ENCODE measurements around the gene ARID1A. TPM values are rescaled to one million over a fixed set of nuclear protein-coding genes. Genes with fewer than 3 reads are reported as not detected.

ARID1A gene
- total and polyA plus RNA-seq, 9 of the 15 experiments (the other 6 are each of a cell fraction or from before 2014, with no cell fraction given) = 8.3 to 88.3 (median 22.5) TPM

DNA sequence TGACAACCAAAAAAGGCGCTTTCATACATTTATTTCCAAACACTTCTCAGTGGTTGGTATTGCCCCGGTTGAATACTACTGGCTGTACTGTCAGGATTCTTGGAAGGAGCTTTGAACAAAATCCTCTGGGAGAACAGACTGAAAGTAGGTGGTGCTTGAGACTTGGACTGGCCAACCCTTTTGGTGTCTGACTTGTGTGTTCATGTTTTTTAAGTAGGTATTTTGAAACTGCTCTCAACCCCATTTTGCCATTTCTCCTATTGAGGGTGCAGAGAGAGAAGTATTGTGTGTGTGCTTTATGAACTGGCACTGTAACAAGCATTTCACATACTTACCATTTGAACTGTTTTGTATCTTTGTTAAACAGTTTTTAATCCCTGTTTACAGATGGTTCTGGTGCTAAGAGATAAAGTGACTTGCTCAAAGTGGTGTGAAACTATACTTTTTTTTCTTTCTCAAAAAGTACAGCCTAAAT lies 21.2 kb downstream of the ARID1A start (continued):
- TF ChIP-seq, protein P1, sequence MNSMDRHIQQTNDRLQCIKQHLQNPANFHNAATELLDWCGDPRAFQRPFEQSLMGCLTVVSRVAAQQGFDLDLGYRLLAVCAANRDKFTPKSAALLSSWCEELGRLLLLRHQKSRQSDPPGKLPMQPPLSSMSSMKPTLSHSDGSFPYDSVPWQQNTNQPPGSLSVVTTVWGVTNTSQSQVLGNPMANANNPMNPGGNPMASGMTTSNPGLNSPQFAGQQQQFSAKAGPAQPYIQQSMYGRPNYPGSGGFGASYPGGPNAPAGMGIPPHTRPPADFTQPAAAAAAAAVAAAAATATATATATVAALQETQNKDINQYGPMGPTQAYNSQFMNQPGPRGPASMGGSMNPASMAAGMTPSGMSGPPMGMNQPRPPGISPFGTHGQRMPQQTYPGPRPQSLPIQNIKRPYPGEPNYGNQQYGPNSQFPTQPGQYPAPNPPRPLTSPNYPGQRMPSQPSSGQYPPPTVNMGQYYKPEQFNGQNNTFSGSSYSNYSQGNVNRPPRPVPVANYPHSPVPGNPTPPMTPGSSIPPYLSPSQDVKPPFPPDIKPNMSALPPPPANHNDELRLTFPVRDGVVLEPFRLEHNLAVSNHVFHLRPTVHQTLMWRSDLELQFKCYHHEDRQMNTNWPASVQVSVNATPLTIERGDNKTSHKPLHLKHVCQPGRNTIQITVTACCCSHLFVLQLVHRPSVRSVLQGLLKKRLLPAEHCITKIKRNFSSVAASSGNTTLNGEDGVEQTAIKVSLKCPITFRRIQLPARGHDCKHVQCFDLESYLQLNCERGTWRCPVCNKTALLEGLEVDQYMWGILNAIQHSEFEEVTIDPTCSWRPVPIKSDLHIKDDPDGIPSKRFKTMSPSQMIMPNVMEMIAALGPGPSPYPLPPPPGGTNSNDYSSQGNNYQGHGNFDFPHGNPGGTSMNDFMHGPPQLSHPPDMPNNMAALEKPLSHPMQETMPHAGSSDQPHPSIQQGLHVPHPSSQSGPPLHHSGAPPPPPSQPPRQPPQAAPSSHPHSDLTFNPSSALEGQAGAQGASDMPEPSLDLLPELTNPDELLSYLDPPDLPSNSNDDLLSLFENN (IDR thresholded peaks at IDR 0.05; ENCODE audit: low read depth in 2 of 2, low read length in 2 of 2) = peak in 1 of 2 experiments; percentile 74; a peak in 1 of 4 replicates
- TF ChIP-seq PML (IDR thresholded peaks at IDR 0.05; ENCODE audit: low read length) (peak; percentile 83), FOXM1 (IDR thresholded peaks at IDR 0.05; ENCODE audit: low read depth) (peak; percentile 74; the same call in 1 of the 2 replicates), FOXM1 (CRISPR knock-in tag; IDR thresholded peaks at IDR 0.05; ENCODE audit: low read depth) (no peak), GATA2 (CRISPR knock-in tag; IDR thresholded peaks at IDR 0.05) (peak; percentile 62; the same call in 1 of the 2 replicates), NFIC (IDR thresholded peaks at IDR 0.05) (peak; percentile 56), STAT5A (IDR thresholded peaks at IDR 0.05; ENCODE audit: borderline replicate concordance, low read length) (peak; percentile 74), TCF3 (CRISPR knock-in tag; IDR thresholded peaks at IDR 0.05) (peak; percentile 93), ELF1 (tag; IDR thresholded peaks at IDR 0.05) (no peak), SMARCE1 (IDR thresholded peaks at IDR 0.05) (peak; percentile 59; the same call in 1 of the 2 replicates), SMARCC2 (IDR thresholded peaks at IDR 0.05; ENCODE audit: low read depth) (0 out of 2 replicates have a peak, but pooled peaks have one; percentile 33), STAT5B (CRISPR knock-in tag; IDR thresholded peaks at IDR 0.05) (no peak), TEAD4 (IDR thresholded peaks at IDR 0.05; ENCODE audit: low read length) (peak; percentile 91), TEAD4 (CRISPR knock-in tag; IDR thresholded peaks at IDR 0.05; ENCODE audit: borderline replicate concordance) (no peak)
- TF ChIP-seq, protein P2, sequence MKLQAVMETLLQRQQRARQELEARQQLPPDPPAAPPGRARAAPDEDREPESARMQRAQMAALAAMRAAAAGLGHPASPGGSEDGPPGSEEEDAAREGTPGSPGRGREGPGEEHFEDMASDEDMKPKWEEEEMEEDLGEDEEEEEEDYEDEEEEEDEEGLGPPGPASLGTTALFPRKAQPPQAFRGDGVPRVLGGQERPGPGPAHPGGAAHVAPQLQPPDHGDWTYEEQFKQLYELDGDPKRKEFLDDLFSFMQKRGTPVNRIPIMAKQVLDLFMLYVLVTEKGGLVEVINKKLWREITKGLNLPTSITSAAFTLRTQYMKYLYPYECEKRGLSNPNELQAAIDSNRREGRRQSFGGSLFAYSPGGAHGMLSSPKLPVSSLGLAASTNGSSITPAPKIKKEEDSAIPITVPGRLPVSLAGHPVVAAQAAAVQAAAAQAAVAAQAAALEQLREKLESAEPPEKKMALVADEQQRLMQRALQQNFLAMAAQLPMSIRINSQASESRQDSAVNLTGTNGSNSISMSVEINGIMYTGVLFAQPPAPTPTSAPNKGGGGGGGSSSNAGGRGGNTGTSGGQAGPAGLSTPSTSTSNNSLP (IDR thresholded peaks at IDR 0.05; ENCODE audit: borderline replicate concordance, low read depth, low read length) = 0 out of 2 replicates have a peak, but pooled peaks have one; percentile 18
- TF ChIP-seq, protein P3, sequence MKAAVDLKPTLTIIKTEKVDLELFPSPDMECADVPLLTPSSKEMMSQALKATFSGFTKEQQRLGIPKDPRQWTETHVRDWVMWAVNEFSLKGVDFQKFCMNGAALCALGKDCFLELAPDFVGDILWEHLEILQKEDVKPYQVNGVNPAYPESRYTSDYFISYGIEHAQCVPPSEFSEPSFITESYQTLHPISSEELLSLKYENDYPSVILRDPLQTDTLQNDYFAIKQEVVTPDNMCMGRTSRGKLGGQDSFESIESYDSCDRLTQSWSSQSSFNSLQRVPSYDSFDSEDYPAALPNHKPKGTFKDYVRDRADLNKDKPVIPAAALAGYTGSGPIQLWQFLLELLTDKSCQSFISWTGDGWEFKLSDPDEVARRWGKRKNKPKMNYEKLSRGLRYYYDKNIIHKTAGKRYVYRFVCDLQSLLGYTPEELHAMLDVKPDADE (conservative IDR thresholded peaks at IDR 0.05; ENCODE audit: control insufficient read depth, low read depth, low read length) = no peak
- TF ChIP-seq, protein P4, sequence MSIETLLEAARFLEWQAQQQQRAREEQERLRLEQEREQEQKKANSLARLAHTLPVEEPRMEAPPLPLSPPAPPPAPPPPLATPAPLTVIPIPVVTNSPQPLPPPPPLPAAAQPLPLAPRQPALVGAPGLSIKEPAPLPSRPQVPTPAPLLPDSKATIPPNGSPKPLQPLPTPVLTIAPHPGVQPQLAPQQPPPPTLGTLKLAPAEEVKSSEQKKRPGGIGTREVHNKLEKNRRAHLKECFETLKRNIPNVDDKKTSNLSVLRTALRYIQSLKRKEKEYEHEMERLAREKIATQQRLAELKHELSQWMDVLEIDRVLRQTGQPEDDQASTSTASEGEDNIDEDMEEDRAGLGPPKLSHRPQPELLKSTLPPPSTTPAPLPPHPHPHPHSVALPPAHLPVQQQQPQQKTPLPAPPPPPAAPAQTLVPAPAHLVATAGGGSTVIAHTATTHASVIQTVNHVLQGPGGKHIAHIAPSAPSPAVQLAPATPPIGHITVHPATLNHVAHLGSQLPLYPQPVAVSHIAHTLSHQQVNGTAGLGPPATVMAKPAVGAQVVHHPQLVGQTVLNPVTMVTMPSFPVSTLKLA (conservative IDR thresholded peaks at IDR 0.05) = 0 out of 4 replicates have a peak, but pooled peaks of 1 of the 2 experiments have one; percentile 43

All from K562 (cell line).